ENCODE data around the gene TNNT2. TPM values are rescaled to one million over a fixed set of nuclear protein-coding genes. Genes with fewer than 3 reads are reported as not detected.

Gene TNNT2
- total and polyA plus RNA-seq, 3 experiments from 2014 or later, result not detected

DNA sequence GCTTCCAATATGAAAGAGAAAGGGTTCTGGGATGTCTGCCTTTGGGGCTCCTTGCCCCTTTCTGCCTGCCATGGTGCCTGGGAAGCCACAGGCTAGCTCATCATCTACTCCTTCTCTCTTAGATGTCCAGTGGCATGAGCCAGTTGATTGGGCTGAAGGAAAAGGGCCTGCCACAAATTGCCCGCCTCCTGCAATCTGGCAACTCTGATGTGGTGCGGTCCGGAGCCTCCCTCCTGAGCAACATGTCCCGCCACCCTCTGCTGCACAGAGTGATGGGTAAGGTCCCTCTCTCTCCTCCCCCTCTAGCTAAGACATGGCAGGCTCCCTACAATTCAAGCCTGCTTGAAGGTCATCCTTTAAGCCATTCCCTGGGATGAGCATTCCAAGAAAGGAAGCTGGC lies 53.2 kb downstream of the TNNT2 start:
- Histone ChIP-seq H3K27me3 (ENCODE audit: insufficient read depth, low read length, poor library complexity, severe bottlenecking) (no peaks in the 10 kb centered on the region), H3K27ac (ENCODE audit: low read depth, low read length) (no peak overlapping the region), H3K4me1 (ENCODE audit: insufficient read depth, low read length) (no peaks in the 10 kb centered on the region), H3K9me3 (ENCODE audit: low read length) (no peaks in the 10 kb centered on the region), H3K36me3 (ENCODE audit: insufficient read depth, low read length) (no peaks in the 10 kb centered on the region), H3K4me3 (ENCODE audit: low read length) (no peak overlapping the region)
- peaks cover 2 to 4% of the 10 kb centered on the region in 2 donors for H3K27me3 Mint-ChIP-seq
- H3K4me3 Mint-ChIP-seq, result no peak overlapping the region
- ChIA-PET CTCF (no interaction called here), POLR2A (no interaction called here)
- no peaks in the 10 kb centered on the region for H3K4me1 Mint-ChIP-seq
- H3K36me3 Mint-ChIP-seq, result no peaks in the 10 kb centered on the region
- DNase-seq, result no peak
- no peaks in the 10 kb centered on the region for H3K9me3 Mint-ChIP-seq
- H3K27ac Mint-ChIP-seq, result peak overlapping the region in 1 of 8 donors; percentile 38

DNA sequence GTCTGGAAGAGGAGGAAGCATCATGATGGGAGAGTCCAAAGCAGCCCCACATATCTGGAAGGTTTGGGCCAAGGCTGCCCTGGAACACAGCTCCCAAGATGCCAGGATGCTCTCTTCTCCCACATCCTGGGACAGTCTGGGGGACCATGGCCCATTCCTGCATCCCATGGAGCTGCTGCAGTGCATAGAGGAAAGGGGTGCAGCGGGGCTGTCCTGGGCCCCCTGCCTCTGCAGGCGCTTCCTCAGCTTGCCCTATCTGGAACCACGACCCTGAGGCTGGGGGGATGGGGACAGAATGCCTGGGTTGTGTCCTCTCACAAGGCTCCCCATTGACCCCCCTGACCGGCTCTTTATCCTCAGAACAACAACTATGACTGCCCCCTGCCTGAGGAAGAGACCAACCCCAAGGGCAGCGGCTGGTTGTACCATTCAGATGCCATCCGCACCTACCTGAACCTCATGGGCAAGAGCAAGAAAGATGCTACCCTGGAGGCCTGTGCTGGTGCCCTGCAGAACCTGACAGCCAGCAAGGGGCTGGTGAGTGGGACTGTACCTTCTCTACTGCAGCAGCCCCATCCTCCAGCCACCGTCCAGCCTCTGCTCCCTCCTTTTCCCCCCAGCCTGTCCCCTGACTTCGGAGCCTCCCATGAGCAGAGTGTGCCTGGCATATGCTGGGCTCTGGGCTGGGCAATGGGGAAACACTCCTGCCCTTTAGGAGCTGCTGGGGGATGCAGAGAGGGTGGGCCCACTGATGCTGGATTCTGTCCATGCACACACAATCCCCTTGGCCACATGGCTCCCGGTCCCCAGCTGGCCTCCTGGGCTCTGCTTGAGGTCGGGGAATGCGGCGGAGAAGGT lies 54.6 kb downstream of the TNNT2 start:
- Mint-ChIP-seq H3K36me3 (no peaks in the 10 kb centered on the region), H3K27ac (no peak overlapping the region), H3K9me3 (no peaks in the 10 kb centered on the region), H3K27me3 (peaks cover 0 to 2% of the 10 kb centered on the region in 2 donors), H3K4me3 (no peak overlapping the region), H3K4me1 (no peaks in the 10 kb centered on the region)
- Histone ChIP-seq H3K36me3 (ENCODE audit: insufficient read depth, low read length) (no peaks in the 10 kb centered on the region), H3K27me3 (ENCODE audit: insufficient read depth, low read length, poor library complexity, severe bottlenecking) (no peaks in the 10 kb centered on the region), H3K4me1 (ENCODE audit: insufficient read depth, low read length) (no peaks in the 10 kb centered on the region), H3K9me3 (ENCODE audit: low read length) (no peaks in the 10 kb centered on the region), H3K4me3 (ENCODE audit: low read length) (no peak overlapping the region), H3K27ac (ENCODE audit: low read depth, low read length) (no peak overlapping the region)
- no peak for DNase-seq
- CTCF ChIA-PET, result no interaction called here
- POLR2A ChIA-PET, result no interaction called here

DNA sequence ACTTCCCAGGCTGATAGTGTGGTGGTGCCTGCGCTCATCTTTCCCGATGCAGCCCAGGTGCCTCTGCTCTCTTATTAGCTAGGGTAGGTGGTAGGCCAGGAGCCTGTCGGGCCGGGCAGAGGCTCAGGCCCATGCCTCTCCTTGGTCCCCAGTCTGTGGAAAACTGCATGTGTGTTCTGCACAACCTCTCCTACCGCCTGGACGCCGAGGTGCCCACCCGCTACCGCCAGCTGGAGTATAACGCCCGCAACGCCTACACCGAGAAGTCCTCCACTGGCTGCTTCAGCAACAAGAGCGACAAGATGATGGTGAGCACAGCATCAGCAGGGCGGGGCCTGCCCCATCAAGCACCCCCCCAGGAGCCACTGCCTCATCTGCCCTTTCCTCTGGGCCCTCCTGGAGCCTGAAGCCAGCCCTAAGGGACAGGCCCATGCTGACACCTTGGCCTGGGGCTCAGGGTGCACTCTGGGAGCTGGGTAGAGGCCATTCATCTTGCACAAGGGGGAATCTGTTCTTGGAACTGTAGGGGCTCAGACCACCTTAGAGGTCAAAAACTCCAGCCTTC lies 55.6 kb downstream of the TNNT2 start:
- no peaks in the 10 kb centered on the region for H3K9me3 ChIP-seq (ENCODE audit: low read length)
- ChIA-PET POLR2A (no interaction called here), CTCF (no interaction called here)
- Mint-ChIP-seq H3K9me3 (no peaks in the 10 kb centered on the region), H3K27me3 (peaks cover 0 to 3% of the 10 kb centered on the region in 2 donors), H3K4me1 (no peaks in the 10 kb centered on the region), H3K4me3 (no peak overlapping the region), H3K27ac (no peak overlapping the region), H3K36me3 (no peaks in the 10 kb centered on the region)
- no peak overlapping the region for H3K27ac ChIP-seq (ENCODE audit: low read depth, low read length)
- H3K36me3 ChIP-seq (ENCODE audit: insufficient read depth, low read length), result no peaks in the 10 kb centered on the region
- no peaks in the 10 kb centered on the region for H3K4me1 ChIP-seq (ENCODE audit: insufficient read depth, low read length)
- no peaks in the 10 kb centered on the region for H3K27me3 ChIP-seq (ENCODE audit: insufficient read depth, low read length, poor library complexity, severe bottlenecking)
- no peak for DNase-seq
- H3K4me3 ChIP-seq (ENCODE audit: low read length), result no peak overlapping the region

DNA sequence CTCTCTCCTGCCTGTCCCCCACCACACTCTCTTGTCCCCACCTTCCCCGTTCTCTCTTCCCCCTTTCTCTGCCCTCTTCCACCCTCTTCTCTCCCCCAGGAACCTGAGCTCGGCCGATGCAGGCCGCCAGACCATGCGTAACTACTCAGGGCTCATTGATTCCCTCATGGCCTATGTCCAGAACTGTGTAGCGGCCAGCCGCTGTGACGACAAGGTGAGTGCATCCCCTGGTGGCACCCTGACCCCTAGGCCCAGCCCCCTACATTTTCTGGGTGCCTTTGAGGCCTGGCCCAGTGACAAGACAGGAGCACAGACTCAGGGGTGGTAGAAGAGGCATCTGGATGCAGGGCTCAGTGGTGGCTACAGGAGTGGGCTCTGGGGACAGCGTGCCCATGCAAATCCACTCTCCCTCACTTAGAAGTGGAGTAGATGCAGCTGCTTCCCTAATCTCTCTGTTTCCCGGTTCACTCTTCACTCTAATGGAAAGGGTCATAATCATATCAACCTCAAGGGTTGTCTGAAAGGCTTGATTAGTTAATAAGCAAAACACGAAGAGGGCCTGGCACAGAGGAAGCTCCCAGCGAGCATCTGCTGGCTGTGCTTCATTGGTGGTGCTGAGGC lies 57.2 kb downstream of the TNNT2 start:
- Mint-ChIP-seq H3K27ac (no peak overlapping the region), H3K27me3 (peaks cover 0 to 6% of the 10 kb centered on the region in 2 donors), H3K4me3 (no peak overlapping the region), H3K9me3 (no peaks in the 10 kb centered on the region), H3K4me1 (no peaks in the 10 kb centered on the region), H3K36me3 (no peaks in the 10 kb centered on the region)
- ChIA-PET CTCF (no interaction called here), POLR2A (no interaction called here)
- no peak for DNase-seq
- Histone ChIP-seq H3K4me3 (ENCODE audit: low read length) (no peak overlapping the region), H3K36me3 (ENCODE audit: insufficient read depth, low read length) (no peaks in the 10 kb centered on the region), H3K9me3 (ENCODE audit: low read length) (no peaks in the 10 kb centered on the region), H3K27me3 (ENCODE audit: insufficient read depth, low read length, poor library complexity, severe bottlenecking) (no peaks in the 10 kb centered on the region), H3K4me1 (ENCODE audit: insufficient read depth, low read length) (no peaks in the 10 kb centered on the region), H3K27ac (ENCODE audit: low read depth, low read length) (no peak overlapping the region)

DNA sequence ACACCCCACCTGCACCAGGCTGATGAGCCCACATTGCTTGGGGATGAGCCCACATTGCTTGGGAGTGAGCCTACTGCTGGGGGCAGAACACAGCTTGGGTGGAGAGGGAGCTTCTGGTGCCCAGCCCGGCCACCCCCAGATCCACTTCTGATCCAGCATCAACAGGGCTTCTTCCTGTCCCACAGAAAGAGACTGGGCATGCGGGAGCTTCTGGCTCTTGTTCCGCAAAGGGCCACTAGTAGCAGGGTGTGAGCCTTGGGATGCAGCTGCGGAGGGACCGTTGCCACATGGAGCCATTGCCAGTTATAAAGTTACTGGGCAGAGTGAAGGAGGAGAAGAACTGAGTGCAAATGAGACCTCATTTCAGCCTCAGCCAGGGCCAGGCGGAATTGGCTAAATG lies 57.8 kb downstream of the TNNT2 start:
- no peaks in the 10 kb centered on the region for H3K27me3 ChIP-seq (ENCODE audit: insufficient read depth, low read length, poor library complexity, severe bottlenecking)
- POLR2A ChIA-PET, result no interaction called here
- no peaks in the 10 kb centered on the region for H3K9me3 ChIP-seq (ENCODE audit: low read length)
- CTCF ChIA-PET, result no interaction called here
- Mint-ChIP-seq H3K36me3 (no peaks in the 10 kb centered on the region), H3K27me3 (peaks cover 5 to 9% of the 10 kb centered on the region in 2 donors), H3K27ac (peak overlapping the region in 1 of 8 donors; percentile 29), H3K9me3 (no peaks in the 10 kb centered on the region), H3K4me3 (no peak overlapping the region), H3K4me1 (no peaks in the 10 kb centered on the region)
- DNase-seq, result no peak
- H3K4me1 ChIP-seq (ENCODE audit: insufficient read depth, low read length), result no peaks in the 10 kb centered on the region
- H3K27ac ChIP-seq (ENCODE audit: low read depth, low read length), result no peak overlapping the region
- no peaks in the 10 kb centered on the region for H3K36me3 ChIP-seq (ENCODE audit: insufficient read depth, low read length)
- no peak overlapping the region for H3K4me3 ChIP-seq (ENCODE audit: low read length)

DNA sequence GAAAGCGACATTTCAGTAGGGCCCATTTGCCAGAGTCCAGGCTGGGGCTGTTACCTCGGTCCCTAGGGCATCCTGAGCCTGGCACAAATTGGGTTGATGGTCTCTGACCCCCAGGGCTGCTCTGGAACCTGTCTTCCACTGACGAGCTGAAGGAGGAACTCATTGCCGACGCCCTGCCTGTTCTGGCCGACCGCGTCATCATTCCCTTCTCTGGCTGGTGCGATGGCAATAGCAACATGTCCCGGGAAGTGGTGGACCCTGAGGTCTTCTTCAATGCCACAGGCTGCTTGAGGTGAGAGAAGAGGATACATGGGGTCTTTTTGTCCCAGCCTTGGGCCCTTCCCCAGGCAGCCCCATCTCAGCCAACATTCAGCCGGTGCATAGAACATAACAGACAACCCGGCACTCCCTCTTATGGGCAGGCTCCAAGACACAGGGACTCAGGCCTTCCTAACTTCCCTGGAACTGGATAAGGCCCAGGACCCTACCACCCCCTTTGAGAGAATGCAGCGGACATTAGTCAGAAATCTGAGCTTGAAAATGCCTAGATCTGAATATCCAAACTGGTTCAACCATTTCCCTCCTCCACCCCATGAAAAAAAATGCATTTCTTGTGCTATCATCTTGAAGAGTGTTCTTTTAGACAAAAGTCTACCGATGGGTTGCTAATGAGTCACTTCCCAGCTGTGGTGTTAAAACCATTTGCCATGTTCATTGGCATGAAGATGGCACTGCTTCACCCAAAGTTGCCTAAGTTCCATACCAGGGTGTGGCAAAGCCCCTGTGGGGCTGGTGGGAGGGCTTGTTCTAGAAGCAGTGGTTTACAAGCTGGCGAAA lies 58.8 kb downstream of the TNNT2 start:
- H3K27me3 ChIP-seq (ENCODE audit: insufficient read depth, low read length, poor library complexity, severe bottlenecking), result no peaks in the 10 kb centered on the region
- H3K9me3 Mint-ChIP-seq, result no peaks in the 10 kb centered on the region
- peak overlapping the region in 1 of 8 donors; percentile 57 for H3K27ac Mint-ChIP-seq
- H3K27ac ChIP-seq (ENCODE audit: low read depth, low read length), result no peak overlapping the region
- ChIA-PET POLR2A (no interaction called here), CTCF (no interaction called here)
- H3K4me1 Mint-ChIP-seq, result no peaks in the 10 kb centered on the region
- no peak overlapping the region for H3K4me3 Mint-ChIP-seq
- H3K36me3 Mint-ChIP-seq, result no peaks in the 10 kb centered on the region
- H3K4me3 ChIP-seq (ENCODE audit: low read length), result no peak overlapping the region
- no peaks in the 10 kb centered on the region for H3K36me3 ChIP-seq (ENCODE audit: insufficient read depth, low read length)
- H3K27me3 Mint-ChIP-seq, result peaks cover 12 to 14% of the 10 kb centered on the region in 2 donors
- no peak for DNase-seq
- no peaks in the 10 kb centered on the region for H3K4me1 ChIP-seq (ENCODE audit: insufficient read depth, low read length)
- no peaks in the 10 kb centered on the region for H3K9me3 ChIP-seq (ENCODE audit: low read length)

DNA sequence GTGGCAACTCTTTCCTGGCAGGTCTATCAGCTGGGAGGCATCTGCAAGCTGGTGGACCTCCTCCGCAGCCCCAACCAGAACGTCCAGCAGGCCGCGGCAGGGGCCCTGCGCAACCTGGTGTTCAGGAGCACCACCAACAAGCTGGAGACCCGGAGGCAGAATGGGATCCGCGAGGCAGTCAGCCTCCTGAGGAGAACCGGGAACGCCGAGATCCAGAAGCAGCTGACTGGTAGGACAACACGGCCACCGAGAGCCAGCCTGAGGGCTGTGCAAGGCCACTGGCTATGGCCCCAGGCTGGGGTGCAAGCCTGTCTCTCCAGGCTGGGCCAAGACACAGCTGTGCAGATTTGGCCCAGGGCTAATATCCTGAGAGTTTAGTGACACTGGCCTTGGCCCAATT lies 59.9 kb downstream of the TNNT2 start:
- no peak overlapping the region for H3K27ac Mint-ChIP-seq
- H3K27me3 Mint-ChIP-seq, result peaks cover 12% of the 10 kb centered on the region in 2 donors
- Histone ChIP-seq H3K27me3 (ENCODE audit: insufficient read depth, low read length, poor library complexity, severe bottlenecking) (no peaks in the 10 kb centered on the region), H3K36me3 (ENCODE audit: insufficient read depth, low read length) (no peaks in the 10 kb centered on the region), H3K4me1 (ENCODE audit: insufficient read depth, low read length) (no peaks in the 10 kb centered on the region), H3K27ac (ENCODE audit: low read depth, low read length) (no peak overlapping the region), H3K9me3 (ENCODE audit: low read length) (no peaks in the 10 kb centered on the region), H3K4me3 (ENCODE audit: low read length) (no peak overlapping the region)
- no peak overlapping the region for H3K4me3 Mint-ChIP-seq
- POLR2A ChIA-PET, result no interaction called here
- no peaks in the 10 kb centered on the region for H3K36me3 Mint-ChIP-seq
- CTCF ChIA-PET, result no interaction called here
- no peaks in the 10 kb centered on the region for H3K4me1 Mint-ChIP-seq
- H3K9me3 Mint-ChIP-seq, result no peaks in the 10 kb centered on the region
- no peak for DNase-seq

DNA sequence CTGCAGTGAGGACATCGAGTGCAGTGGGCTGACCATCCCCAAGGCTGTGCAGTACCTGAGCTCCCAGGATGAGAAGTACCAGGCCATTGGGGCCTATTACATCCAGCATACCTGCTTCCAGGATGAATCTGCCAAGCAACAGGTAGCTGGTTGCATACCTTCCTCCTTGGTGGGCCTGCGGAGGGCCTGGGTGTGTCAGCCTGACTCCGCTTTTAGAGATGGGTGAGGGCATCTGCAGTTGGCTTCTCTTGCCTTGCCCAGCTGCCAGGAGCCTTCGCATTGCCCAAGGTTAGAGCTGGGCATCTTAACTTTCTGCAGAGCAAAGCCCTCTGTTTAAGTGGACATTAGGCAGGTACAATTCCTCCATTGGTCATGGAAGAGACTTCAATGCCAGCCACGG lies 60.9 kb downstream of the TNNT2 start:
- no peaks in the 10 kb centered on the region for H3K9me3 Mint-ChIP-seq
- no peak overlapping the region for H3K4me3 Mint-ChIP-seq
- no peak overlapping the region for H3K27ac Mint-ChIP-seq

More for the DNA sequence above, 60.9 kb downstream of the TNNT2 start:
- no peaks in the 10 kb centered on the region for H3K4me1 ChIP-seq (ENCODE audit: insufficient read depth, low read length)
- no peak for DNase-seq
- no peaks in the 10 kb centered on the region for H3K9me3 ChIP-seq (ENCODE audit: low read length)
- Mint-ChIP-seq H3K36me3 (no peaks in the 10 kb centered on the region), H3K4me1 (no peaks in the 10 kb centered on the region), H3K27me3 (peaks cover 12% of the 10 kb centered on the region in 2 donors)
- H3K4me3 ChIP-seq (ENCODE audit: low read length), result no peak overlapping the region
- POLR2A ChIA-PET, result no interaction called here
- CTCF ChIA-PET, result no interaction called here
- no peaks in the 10 kb centered on the region for H3K27me3 ChIP-seq (ENCODE audit: insufficient read depth, low read length, poor library complexity, severe bottlenecking)
- no peak overlapping the region for H3K27ac ChIP-seq (ENCODE audit: low read depth, low read length)
- no peaks in the 10 kb centered on the region for H3K36me3 ChIP-seq (ENCODE audit: insufficient read depth, low read length)

Measured in CD8-positive, alpha-beta memory T cell (primary cell).